ENCODE measurements around the gene DCDC2.

DCDC2 gene

GRCh38 chr6:24140591-24140990 lies 217.3 kb downstream of the DCDC2 start:
- DNase-seq = peak; percentile 19

GRCh38 chr6:24139639-24140038 lies 218.2 kb downstream of the DCDC2 start:
- DNase-seq = no peak

- DNase-seq = no peak
Measured at GRCh38 chr6:24139080-24139479, 218.8 kb downstream of the DCDC2 start.

GRCh38 chr6:24131751-24132150 lies 226.1 kb downstream of the DCDC2 start:
- no peak for DNase-seq

GRCh38 chr6:24127316-24127715 lies 230.5 kb downstream of the DCDC2 start:
- DNase-seq = no peak

GRCh38 chr6:24126586-24127192 lies 231.2 kb downstream of the DCDC2 start:
- DNase-seq = peak; percentile 51

GRCh38 chr6:24125980-24126379 lies 231.9 kb downstream of the DCDC2 start, which contains the start of gene NRSN1:
NRSN1 (plus strand) TSS chr6:24126215; CDS start chr6:24134328, 8,113 bp downstream.
- DNase-seq = peak; percentile 36

DNA sequence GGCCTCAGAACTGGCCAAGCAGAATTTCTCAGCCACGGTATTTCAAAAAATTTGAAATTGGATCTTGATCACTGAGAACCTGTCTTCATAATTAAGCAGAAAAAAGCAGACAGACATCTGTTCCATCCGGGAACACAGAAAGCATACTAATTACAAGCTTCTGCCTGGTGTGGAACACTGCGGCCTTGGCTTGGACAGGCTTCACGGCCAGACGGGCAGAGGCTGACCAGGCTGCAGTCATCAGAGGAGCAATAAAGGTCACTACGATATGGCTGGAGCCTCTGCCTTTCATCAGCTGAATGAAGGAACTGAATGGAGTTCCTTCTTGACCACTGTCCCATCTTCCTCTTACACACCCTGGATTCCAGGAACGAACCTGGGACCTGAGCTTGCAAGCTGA lies 235.7 kb downstream of the DCDC2 start:
- no peak for DNase-seq
